Hematopoietic multipotent progenitor cell (in vitro differentiated cells): Measurements from ENCODE around the gene ZHX3. TPM values are rescaled to one million over a fixed set of nuclear protein-coding genes. Genes with fewer than 3 reads are reported as not detected.
A peak's percentile ranks its signal among the peaks of the same experiment; 100 is the strongest.

ENCODE experiments used
- DNase-seq, 3 donors: peaks; one replicate each; pipeline ENCODE4 v3.0.0-alpha.2; 2011 to 2015; ENCODE audit warnings: low read depth in 2 of 3, low spot score in 2 of 3
- total RNA-seq: library from RNA; depleted of rRNA; stranded (reverse); fragments of >200 nt; gene quantifications from one replicate; pipeline ENCODE4 v1.2.3, GENCODE V29; 2012

Gene ZHX3
- total RNA-seq: 4.0 TPM

- DNase-seq: peak; percentile 90 to 97 (median 96)
These were observed at the start of gene ZHX3 for GRCh38 chr20:41317546-41318270. ZHX3 (minus strand) TSS chr20:41317731; CDS start chr20:41204916, 112,815 bp downstream.

GRCh38 chr20:41367393-41367695 is 49.8 kb upstream of the ZHX3 start:
- DNase-seq: no peak

GRCh38 chr20:41366546-41367392 is 49.2 kb upstream of the ZHX3 start, which contains the start of gene EMILIN3:
EMILIN3 (minus strand) TSS chr20:41366818; CDS start chr20:41366634, 184 bp downstream.
- no peak for DNase-seq

- no peak for DNase-seq
These were observed 48.4 kb upstream of the ZHX3 start for GRCh38 chr20:41365777-41366545.

- DNase-seq: no peak
These were observed 47.6 kb upstream of the ZHX3 start for GRCh38 chr20:41364967-41365765.

GRCh38 chr20:41364236-41364855 is 46.8 kb upstream of the ZHX3 start:
- DNase-seq: no peak

GRCh38 chr20:41363601-41364000 is 46.1 kb upstream of the ZHX3 start:
- DNase-seq: no peak

- DNase-seq: no peak
These were observed 45.2 kb upstream of the ZHX3 start for GRCh38 chr20:41362748-41363140.

- DNase-seq: no peak
These were observed 44.5 kb upstream of the ZHX3 start for GRCh38 chr20:41361757-41362747.

- DNase-seq: no peak
These were observed 43.6 kb upstream of the ZHX3 start for GRCh38 chr20:41360831-41361756.

- DNase-seq: no peak
These were observed 42.0 kb upstream of the ZHX3 start for GRCh38 chr20:41359541-41360011.

GRCh38 chr20:41358717-41359116 is 41.2 kb upstream of the ZHX3 start:
- DNase-seq: no peak

- DNase-seq: no peak
These were observed 40.7 kb upstream of the ZHX3 start for GRCh38 chr20:41358230-41358629.

- DNase-seq: no peak
These were observed 40.1 kb upstream of the ZHX3 start for GRCh38 chr20:41357424-41358163.

- DNase-seq: no peak
These were observed 39.4 kb upstream of the ZHX3 start for GRCh38 chr20:41356951-41357350.

- DNase-seq: no peak
These were observed 38.2 kb upstream of the ZHX3 start for GRCh38 chr20:41355598-41356203.
